HUES64 (cell line): ENCODE measurements around the gene RERE.
"Not testable (repeated sequence)": the region's sequence is repeated elsewhere in the genome, so short reads cannot be mapped to it uniquely, and the experiment has no call there.

Experiments
- H3K27ac ChIP-seq: 2 replicates; pipeline ENCODE4 v1.7.0; 2013; ENCODE audit warnings: low read depth, low read length, inconsistent platforms
- H3K27me3 ChIP-seq: 2 replicates; pipeline ENCODE4 v1.6.1; 2013; ENCODE audit warnings: mild to moderate bottlenecking, low read length; ENCODE audit not compliant: insufficient read depth
- H3K36me3 ChIP-seq: 2 replicates; pipeline ENCODE4 v1.6.1; 2013; ENCODE audit warnings: mild to moderate bottlenecking, low read length; ENCODE audit not compliant: insufficient read depth
- H3K4me1 ChIP-seq: 2 replicates; pipeline ENCODE4 v1.6.1; 2013; ENCODE audit warnings: mild to moderate bottlenecking, low read length, moderate library complexity; ENCODE audit not compliant: insufficient read depth
- H3K4me3 ChIP-seq: 2 replicates; pipeline ENCODE4 v1.5.1; 2013; ENCODE audit warnings: mild to moderate bottlenecking, low read length, moderate library complexity
- H3K9ac ChIP-seq: 2 replicates; pipeline ENCODE4 v1.6.1; 2013; ENCODE audit warnings: mild to moderate bottlenecking, low read depth, low read length
- H3K9me3 ChIP-seq: 2 replicates; pipeline ENCODE4 v1.6.1; 2013; ENCODE audit warnings: low read depth, low read length; ENCODE audit not compliant: insufficient read depth
- WGBS: fragments of 150-250, 120-280 bp; methylation state at CpG from one replicate; pipeline ENCODE4 v1.1.7; 2013; ENCODE audit warnings: missing lambda C conversion rate; 5-methylcytosine and 5-hydroxymethylcytosine counted together

Gene RERE

GRCh38 chr1:8616791-8617190 is 200.6 kb downstream of the RERE start:
- H3K27me3 ChIP-seq, H3K9ac ChIP-seq, H3K4me1 ChIP-seq, H3K4me3 ChIP-seq, H3K27ac ChIP-seq, H3K9me3 ChIP-seq: not testable (repeated sequence)
- 97% methylated on average over 8 of the region's 8 CpGs for WGBS
- H3K36me3 ChIP-seq, result peaks cover 15% of the 10 kb centered on the region

GRCh38 chr1:8611634-8612515 is 205.6 kb downstream of the RERE start:
- H3K36me3 ChIP-seq, result peaks cover 18% of the 10 kb centered on the region
- not testable (repeated sequence) for H3K4me3 ChIP-seq, H3K4me1 ChIP-seq, H3K9me3 ChIP-seq, H3K9ac ChIP-seq, H3K27me3 ChIP-seq, H3K27ac ChIP-seq
- 90% methylated on average over 3 of the region's 3 CpGs for whole genome bisulfite sequencing

DNA sequence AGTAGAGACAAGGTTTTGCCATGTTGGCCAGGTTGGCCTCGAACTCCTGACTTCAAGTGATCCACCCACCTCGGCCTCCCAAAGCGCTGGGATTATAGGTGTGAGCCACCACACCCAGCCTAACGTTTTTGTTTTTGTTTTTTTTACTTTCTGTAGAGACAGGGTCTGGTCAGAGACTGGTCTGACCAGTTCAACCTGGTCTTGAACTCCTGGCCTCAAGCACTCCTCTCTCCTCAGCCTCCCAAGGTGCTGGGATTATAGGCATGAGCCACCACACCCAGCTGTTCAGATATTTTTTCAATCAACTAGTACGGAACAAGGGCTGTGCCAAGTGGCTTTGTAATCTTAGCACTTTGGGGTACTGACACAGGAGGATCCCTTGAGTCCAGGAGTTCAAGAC is 209.5 kb downstream of the RERE start:
- Histone ChIP-seq H3K9ac (no peak overlapping the region), H3K36me3 (peaks cover 6% of the 10 kb centered on the region; the same call in 1 of the 2 replicates), H3K9me3 (no peaks in the 10 kb centered on the region), H3K27ac (no peak overlapping the region), H3K27me3 (no peaks in the 10 kb centered on the region), H3K4me1 (peaks cover 8% of the 10 kb centered on the region; the same call in 1 of the 2 replicates), H3K4me3 (no peak overlapping the region)
- WGBS, result 97% methylated on average over 5 of the region's 5 CpGs

GRCh38 chr1:8604041-8604945 is 213.1 kb downstream of the RERE start:
- Histone ChIP-seq H3K9ac (no peak overlapping the region), H3K4me3 (no peak overlapping the region), H3K9me3 (no peaks in the 10 kb centered on the region), H3K27me3 (no peaks in the 10 kb centered on the region), H3K27ac (no peak overlapping the region), H3K36me3 (no peaks in the 10 kb centered on the region; the same call in 1 of the 2 replicates), H3K4me1 (peaks cover 20% of the 10 kb centered on the region)
- 88% methylated on average over 6 of the region's 7 CpGs for WGBS

DNA sequence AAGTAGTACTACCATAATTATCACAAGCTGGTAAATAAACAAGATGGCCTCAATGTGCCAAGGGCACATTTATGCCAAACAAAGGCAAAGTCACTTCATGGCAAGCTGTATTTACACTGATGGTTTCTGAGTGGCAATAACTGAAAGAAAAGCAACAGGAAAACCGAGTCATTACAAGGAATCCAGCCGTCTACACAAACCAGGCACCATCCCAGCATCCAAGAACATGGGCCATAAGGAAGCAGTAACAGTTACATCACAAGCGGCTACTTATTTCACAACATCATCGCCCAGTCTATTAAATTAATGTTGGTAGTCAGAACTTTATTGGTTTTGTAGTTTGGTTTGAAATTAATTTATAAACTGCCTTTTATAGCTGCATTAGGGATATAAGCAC is 214.2 kb downstream of the RERE start:
- Histone ChIP-seq H3K27ac (no peak overlapping the region), H3K4me1 (peaks cover 30% of the 10 kb centered on the region), H3K9me3 (no peaks in the 10 kb centered on the region), H3K27me3 (no peaks in the 10 kb centered on the region), H3K4me3 (no peak overlapping the region), H3K36me3 (no peaks in the 10 kb centered on the region; the same call in 1 of the 2 replicates), H3K9ac (no peak overlapping the region)
- 81% methylated on average over 2 of the region's 4 CpGs for WGBS

DNA sequence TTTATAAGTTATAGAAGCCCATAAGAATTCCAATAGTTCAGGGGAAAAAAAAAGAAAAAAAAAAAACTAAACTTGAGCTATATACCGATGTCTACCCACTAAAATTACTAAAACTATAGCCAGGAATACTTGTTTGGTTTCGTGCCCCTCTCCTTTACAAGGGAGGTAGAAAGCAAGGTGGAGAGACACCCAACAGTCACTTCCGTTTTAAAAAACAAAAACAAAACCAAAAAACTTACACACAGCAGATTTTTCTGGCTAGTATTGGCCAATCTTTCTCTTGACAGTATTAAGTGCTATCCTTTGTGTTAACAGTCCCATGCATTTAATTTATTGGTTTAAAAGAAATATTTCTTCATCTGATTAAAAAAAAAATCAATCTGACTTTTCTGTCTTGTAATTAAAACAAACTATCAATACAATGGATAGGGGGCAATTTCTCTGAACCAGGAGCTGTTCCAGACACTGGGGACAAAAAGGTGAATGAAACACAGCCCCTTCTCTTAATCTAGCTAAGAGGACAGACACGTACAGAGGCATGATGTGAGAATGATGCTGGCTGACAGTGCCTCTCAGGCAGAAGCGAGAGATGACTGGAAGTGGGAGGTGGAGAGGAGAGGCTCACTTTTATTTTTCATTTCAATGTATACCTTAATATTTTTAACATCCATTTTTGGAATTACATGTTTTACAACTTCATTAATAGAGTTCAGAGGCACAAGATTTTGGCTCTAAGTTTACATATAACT is 214.8 kb downstream of the RERE start:
- peaks cover 30% of the 10 kb centered on the region for H3K4me1 ChIP-seq
- no peak overlapping the region for H3K4me3 ChIP-seq
- no peaks in the 10 kb centered on the region for H3K27me3 ChIP-seq
- WGBS, result 68% methylated on average over 4 of the region's 5 CpGs
- H3K9ac ChIP-seq, result no peak overlapping the region
- no peaks in the 10 kb centered on the region; the same call in 1 of the 2 replicates for H3K36me3 ChIP-seq
- no peaks in the 10 kb centered on the region for H3K9me3 ChIP-seq
- no peak overlapping the region for H3K27ac ChIP-seq

- no peak overlapping the region for H3K9ac ChIP-seq
- H3K36me3 ChIP-seq, result no peaks in the 10 kb centered on the region; the same call in 1 of the 2 replicates
- H3K4me1 ChIP-seq, result peaks cover 30% of the 10 kb centered on the region
- no CpG with 5 or more reads among the region's 1 CpG for WGBS
- H3K9me3 ChIP-seq, result no peaks in the 10 kb centered on the region
- no peaks in the 10 kb centered on the region for H3K27me3 ChIP-seq
- no peak overlapping the region for H3K27ac ChIP-seq
- H3K4me3 ChIP-seq, result no peak overlapping the region
These were observed 217.1 kb downstream of the RERE start for GRCh38 chr1:8600336-8600735.

- Histone ChIP-seq H3K27me3 (no peaks in the 10 kb centered on the region), H3K4me3 (no peak overlapping the region), H3K9me3 (no peaks in the 10 kb centered on the region), H3K27ac (no peak overlapping the region), H3K4me1 (peaks cover 27% of the 10 kb centered on the region), H3K36me3 (no peaks in the 10 kb centered on the region; the same call in 1 of the 2 replicates), H3K9ac (no peak overlapping the region)
- 91% methylated on average over 6 of the region's 6 CpGs for WGBS
These were observed 217.7 kb downstream of the RERE start for GRCh38 chr1:8599646-8600212.

GRCh38 chr1:8598783-8599182 is 218.7 kb downstream of the RERE start:
- 86% methylated on average over 4 of the region's 4 CpGs for WGBS
- Histone ChIP-seq H3K36me3 (no peaks in the 10 kb centered on the region; the same call in 1 of the 2 replicates), H3K27ac (0 out of 2 replicates have a peak overlapping the region, but pooled peaks have one; percentile 1), H3K9me3 (no peaks in the 10 kb centered on the region), H3K27me3 (no peaks in the 10 kb centered on the region), H3K4me3 (no peak overlapping the region), H3K9ac (no peak overlapping the region), H3K4me1 (peaks cover 22% of the 10 kb centered on the region)

DNA sequence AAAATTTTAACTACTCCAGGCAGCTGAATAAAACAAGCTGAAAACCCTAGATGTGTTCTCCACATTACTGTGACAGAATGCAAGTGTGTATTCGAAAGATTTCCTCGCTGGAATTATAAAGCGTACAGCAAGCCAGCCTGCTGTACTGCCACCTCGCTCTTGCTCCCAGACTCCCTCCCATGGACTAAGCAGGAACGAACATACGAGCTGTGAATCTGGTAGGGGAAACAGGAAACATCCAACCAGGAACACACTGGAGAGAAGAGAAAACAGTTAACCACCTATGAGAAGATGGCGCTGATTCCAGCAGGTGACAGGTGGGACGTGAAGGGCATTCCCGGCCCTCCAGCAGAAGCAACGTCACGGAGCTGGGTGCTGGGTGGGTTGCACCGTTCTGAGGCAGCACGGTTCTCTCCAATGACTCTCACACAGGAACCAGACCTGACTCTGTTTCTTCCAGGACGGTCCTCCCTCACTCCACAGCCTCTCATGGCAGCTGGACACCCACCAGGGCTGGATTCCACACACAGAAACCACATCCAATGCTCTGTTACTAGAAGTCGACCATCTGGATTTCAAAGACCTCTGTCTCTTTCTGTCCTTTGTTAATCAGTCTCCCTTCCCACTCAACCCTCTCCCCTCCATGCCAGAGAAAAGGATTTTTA is 219.2 kb downstream of the RERE start:
- Histone ChIP-seq H3K36me3 (no peaks in the 10 kb centered on the region; the same call in 1 of the 2 replicates), H3K27ac (0 out of 2 replicates have a peak overlapping the region, but pooled peaks have one; percentile 1), H3K4me1 (peaks cover 22% of the 10 kb centered on the region), H3K27me3 (no peaks in the 10 kb centered on the region), H3K9ac (no peak overlapping the region), H3K4me3 (no peak overlapping the region), H3K9me3 (no peaks in the 10 kb centered on the region)
- WGBS, result 84% methylated on average over 15 of the region's 15 CpGs
